Hindlimb muscle (tissue), 1 donor: ENCODE data around the gene MPRIP. TPM values are rescaled to one million over a fixed set of nuclear protein-coding genes. Genes with fewer than 3 reads are reported as not detected.
A peak's percentile ranks its signal among the peaks of the same experiment; 100 is the strongest.

Experiments
- DNase-seq: peaks from one replicate; pipeline ENCODE4 v3.0.0-alpha.2; 2013
- polyA plus RNA-seq: library from polyadenylated mRNA; unstranded; fragments of 120-200 nt; gene quantifications from one replicate; pipeline ENCODE4 v1.2.1, GENCODE V29; 2013; ENCODE audit not compliant: insufficient read length

Gene MPRIP
- polyA plus RNA-seq, 1 donor: 228 TPM

GRCh38 chr17:17072546-17072945, 30.3 kb downstream of the MPRIP start:
- no peak for DNase-seq

- no peak for DNase-seq
Observed at GRCh38 chr17:17073030-17073564, 30.8 kb downstream of the MPRIP start.

GRCh38 chr17:17073581-17074403, 31.5 kb downstream of the MPRIP start:
- DNase-seq: no peak

GRCh38 chr17:17075125-17075781, 33.0 kb downstream of the MPRIP start:
- peak; percentile 65 for DNase-seq

GRCh38 chr17:17076066-17076465, 33.8 kb downstream of the MPRIP start:
- DNase-seq: no peak

- no peak for DNase-seq
Observed at GRCh38 chr17:17077101-17077500, 34.8 kb downstream of the MPRIP start.

- DNase-seq: no peak
Observed at GRCh38 chr17:17077861-17078732, 35.8 kb downstream of the MPRIP start.

- no peak for DNase-seq
Observed at GRCh38 chr17:17078832-17079231, 36.6 kb downstream of the MPRIP start.

GRCh38 chr17:17079336-17079735, 37.1 kb downstream of the MPRIP start:
- DNase-seq: no peak

GRCh38 chr17:17079761-17080160, 37.5 kb downstream of the MPRIP start:
- no peak for DNase-seq

GRCh38 chr17:17080181-17080631, 37.9 kb downstream of the MPRIP start:
- DNase-seq: no peak

GRCh38 chr17:17080781-17081180, 38.5 kb downstream of the MPRIP start:
- no peak for DNase-seq

- DNase-seq: no peak
Observed at GRCh38 chr17:17081304-17081940, 39.2 kb downstream of the MPRIP start.

- DNase-seq: no peak
Observed at GRCh38 chr17:17082878-17083277, 40.6 kb downstream of the MPRIP start.

GRCh38 chr17:17084317-17084835, 42.1 kb downstream of the MPRIP start:
- DNase-seq: no peak

- no peak for DNase-seq
Observed at GRCh38 chr17:17084941-17085340, 42.7 kb downstream of the MPRIP start.

- no peak for DNase-seq
Observed at GRCh38 chr17:17086585-17086984, 44.3 kb downstream of the MPRIP start.

GRCh38 chr17:17087424-17088015, 45.3 kb downstream of the MPRIP start:
- no peak for DNase-seq

- DNase-seq: no peak
Observed at GRCh38 chr17:17088086-17088485, 45.8 kb downstream of the MPRIP start.

GRCh38 chr17:17088541-17089525, 46.6 kb downstream of the MPRIP start:
- DNase-seq: no peak
